HG02981 (cell line): ENCODE data around the gene RPTOR.
"Not testable (repeated sequence)": the region's sequence is repeated elsewhere in the genome, so short reads cannot be mapped to it uniquely, and the experiment has no call there.

Experiments used
- ATAC-seq: cut with Tn5 transposase; IDR thresholded peaks from one replicate; pipeline ENCODE4 v1.9.1; 2021; ENCODE audit warnings: mild to moderate bottlenecking, moderate library complexity; ENCODE audit not compliant: unreplicated experiment

RPTOR gene

GRCh38 chr17:80737106-80738019, 192.7 kb downstream of the RPTOR start:
- ATAC-seq: peak; percentile 73

- ATAC-seq: no peak
Observed at GRCh38 chr17:80738020-80738808, 193.6 kb downstream of the RPTOR start.

- ATAC-seq: no peak
Observed at GRCh38 chr17:80738987-80739730, 194.5 kb downstream of the RPTOR start.

- ATAC-seq: no peak
Observed at GRCh38 chr17:80740141-80740540, 195.5 kb downstream of the RPTOR start.

GRCh38 chr17:80742091-80742490, 197.5 kb downstream of the RPTOR start:
- no peak for ATAC-seq

GRCh38 chr17:80742581-80743180, 198.0 kb downstream of the RPTOR start:
- ATAC-seq: no peak

GRCh38 chr17:80743181-80743771, 198.6 kb downstream of the RPTOR start:
- no peak for ATAC-seq

- not testable (repeated sequence) for ATAC-seq
Observed at GRCh38 chr17:80743973-80744372, 199.3 kb downstream of the RPTOR start.

GRCh38 chr17:80744725-80745124, 200.1 kb downstream of the RPTOR start:
- ATAC-seq: not testable (repeated sequence)

- ATAC-seq: no peak
Observed at GRCh38 chr17:80745183-80745582, 200.5 kb downstream of the RPTOR start.

- ATAC-seq: no peak
Observed at GRCh38 chr17:80746262-80746935, 201.8 kb downstream of the RPTOR start.

GRCh38 chr17:80747469-80747868, 202.8 kb downstream of the RPTOR start:
- no peak for ATAC-seq

GRCh38 chr17:80749611-80750010, 205.0 kb downstream of the RPTOR start:
- ATAC-seq: no peak

GRCh38 chr17:80750263-80750662, 205.6 kb downstream of the RPTOR start:
- ATAC-seq: no peak

GRCh38 chr17:80751070-80751945, 206.7 kb downstream of the RPTOR start:
- ATAC-seq: no peak

GRCh38 chr17:80751946-80752581, 207.4 kb downstream of the RPTOR start:
- ATAC-seq: no peak

GRCh38 chr17:80753685-80754345, 209.2 kb downstream of the RPTOR start:
- ATAC-seq: no peak

- no peak for ATAC-seq
Observed at GRCh38 chr17:80754846-80755245, 210.2 kb downstream of the RPTOR start.
